SKM-1 (cell line): ENCODE measurements around the gene NMNAT2.

ENCODE experiments used
- DNase-seq: peaks from one replicate; lab custom pipeline; 2025; ENCODE audit not compliant: unreplicated experiment; lab: John Stamatoyannopoulos, UW

Gene NMNAT2

DNA sequence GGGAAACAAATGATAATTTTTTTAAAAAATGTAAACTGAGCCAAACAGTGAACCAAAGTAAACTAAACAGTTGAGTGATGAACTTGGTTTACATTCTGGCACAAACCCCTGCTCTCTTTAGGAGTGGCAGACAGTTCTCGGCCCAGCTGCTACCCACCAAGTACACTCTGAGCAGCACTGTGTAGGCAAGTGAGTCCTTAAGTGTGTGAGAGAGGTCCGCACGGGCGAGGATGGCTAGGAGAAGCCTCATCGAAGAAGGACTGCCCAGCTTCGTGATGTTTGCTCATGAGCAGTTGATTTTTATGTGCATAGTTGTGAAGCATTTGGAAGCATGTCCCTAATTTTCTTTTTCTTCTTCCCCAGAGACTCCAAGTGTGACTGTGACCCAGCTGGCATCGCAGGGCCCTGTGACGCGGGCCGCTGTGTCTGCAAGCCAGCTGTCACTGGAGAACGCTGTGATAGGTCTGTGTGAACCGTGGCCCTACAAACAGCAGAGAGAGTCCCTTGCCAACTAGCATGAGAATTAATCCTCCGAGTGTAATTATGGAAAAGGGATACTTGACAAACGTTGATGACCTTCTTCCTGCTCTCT, 200.1 kb downstream of the NMNAT2 start:
- no peak for DNase-seq

DNA sequence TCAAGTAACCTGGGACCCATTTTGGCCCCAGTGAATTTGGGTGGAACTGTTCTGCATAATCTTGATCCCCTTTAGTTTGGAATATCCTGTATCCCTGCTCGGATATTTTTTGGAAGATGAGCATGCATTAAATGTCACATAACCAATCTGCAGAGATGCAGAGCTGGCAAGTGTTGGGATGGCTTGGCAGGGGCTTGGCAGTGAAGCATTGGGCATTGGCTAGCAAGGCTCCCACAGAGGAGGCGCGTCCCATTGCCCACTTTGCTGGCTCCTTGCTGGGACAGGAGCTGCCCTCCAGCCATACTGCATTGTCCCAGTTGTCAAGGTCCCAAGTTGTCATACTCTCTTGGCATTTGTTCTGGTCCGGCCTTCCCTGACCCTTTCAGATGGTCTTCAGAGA, 202.2 kb downstream of the NMNAT2 start:
- no peak for DNase-seq

DNA sequence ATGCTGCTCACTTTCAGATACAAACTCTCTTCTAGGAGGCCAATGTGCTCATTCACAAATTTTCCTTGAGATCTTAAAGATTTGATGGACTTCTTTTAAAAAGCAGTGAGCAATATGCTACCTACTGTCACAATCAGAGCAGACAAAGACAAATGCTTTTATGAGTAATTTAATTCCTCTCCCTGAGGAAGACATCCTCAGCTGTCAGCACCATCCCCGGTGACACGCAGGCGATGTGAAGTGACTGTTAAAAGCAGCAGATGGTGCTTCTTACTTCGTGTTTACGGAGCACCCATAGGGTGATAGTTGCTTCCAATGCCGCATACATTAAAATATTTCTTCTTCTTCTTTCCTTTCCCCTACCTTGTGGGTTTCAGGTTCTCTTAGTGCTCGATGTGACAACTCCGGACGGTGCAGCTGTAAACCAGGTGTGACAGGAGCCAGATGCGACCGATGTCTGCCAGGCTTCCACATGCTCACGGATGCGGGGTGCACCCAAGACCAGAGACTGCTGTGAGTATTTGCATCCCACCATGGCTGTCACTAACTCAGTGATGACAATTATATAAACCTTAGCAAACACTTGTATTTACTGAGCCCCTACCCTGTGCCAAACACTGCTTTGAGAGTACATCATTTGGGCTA, 203.0 kb downstream of the NMNAT2 start:
- DNase-seq, result no peak

DNA sequence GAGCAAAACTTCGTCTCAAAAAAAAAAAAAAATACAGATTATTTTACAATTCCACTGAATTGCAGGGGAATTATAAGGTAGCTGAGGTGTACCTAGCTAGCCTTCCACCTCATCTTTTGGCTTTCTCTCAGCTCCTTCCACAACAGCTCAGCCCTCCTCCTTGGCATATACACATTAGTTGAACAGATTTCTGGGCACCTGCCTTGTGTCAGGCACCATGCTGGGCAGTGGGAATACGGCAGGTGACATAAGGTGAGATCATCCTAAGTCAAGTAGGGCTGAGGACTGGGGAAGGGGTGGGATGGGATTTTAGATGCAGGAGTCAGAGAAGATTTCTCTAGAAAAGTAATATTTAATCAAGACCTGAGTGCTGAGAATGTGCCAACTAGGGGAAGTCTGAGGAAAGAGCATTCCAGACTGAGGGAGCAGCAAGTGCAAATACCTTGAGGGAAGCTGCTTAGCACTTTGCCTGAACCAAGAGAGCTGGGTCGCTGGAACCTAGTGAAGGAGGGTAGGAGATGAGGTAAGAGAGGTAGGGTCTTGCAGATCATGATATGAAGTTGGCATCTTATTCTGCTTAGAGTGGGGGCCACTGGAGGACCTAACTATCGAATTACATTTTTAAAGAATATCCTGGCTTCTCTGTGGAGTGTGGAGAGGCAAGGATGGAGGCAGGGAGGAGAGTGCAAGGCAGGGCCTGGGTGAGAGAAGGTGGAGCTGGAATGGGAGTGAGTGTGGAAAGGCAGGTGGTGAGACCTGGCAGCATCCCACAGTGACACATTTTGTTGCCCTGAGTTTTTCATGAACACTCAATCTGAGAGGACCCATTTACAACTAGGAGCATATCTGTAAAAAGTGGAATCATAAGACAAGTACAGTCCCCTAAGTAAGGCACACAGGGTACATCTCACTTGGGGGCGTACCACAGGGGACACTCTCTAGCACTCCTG, 203.9 kb downstream of the NMNAT2 start:
- no peak for DNase-seq

DNA sequence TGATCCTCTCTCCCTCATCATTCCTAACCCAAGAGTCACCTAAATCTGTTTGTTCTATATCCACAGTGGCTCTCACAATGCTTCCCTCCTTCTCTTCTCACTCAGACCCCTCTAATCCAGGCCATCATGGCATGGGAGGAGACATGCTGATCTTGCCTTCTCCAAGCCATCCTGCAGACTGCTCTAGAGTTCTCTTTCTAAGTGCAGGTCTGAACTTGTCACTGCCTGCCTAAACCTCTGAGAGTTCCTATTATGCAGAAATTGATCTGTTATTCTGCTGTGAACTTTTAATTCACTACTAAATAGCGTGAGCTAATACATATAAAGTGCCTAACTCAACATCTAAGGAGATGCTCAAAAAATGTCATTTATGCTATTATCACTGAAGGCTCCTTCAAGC, 205.3 kb downstream of the NMNAT2 start:
- no peak for DNase-seq

DNA sequence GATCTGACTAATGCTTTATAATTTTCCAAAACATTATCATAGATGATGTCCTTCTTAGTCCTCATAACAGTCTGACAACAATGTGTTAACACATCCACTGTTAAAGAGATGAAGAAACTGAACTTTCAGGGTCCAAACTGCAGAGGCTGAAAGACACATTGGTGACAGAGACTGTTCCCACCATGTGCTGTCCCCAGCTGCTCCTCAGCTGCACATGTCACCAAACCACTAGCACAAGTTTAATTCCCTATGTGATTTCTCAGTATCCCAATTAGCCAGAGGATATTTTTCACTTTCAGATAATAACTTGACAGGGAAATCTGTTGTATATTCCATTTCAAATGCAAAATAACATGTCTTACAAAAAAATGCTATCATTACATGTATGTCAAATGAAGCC, 207.5 kb downstream of the NMNAT2 start:
- DNase-seq, result no peak

DNA sequence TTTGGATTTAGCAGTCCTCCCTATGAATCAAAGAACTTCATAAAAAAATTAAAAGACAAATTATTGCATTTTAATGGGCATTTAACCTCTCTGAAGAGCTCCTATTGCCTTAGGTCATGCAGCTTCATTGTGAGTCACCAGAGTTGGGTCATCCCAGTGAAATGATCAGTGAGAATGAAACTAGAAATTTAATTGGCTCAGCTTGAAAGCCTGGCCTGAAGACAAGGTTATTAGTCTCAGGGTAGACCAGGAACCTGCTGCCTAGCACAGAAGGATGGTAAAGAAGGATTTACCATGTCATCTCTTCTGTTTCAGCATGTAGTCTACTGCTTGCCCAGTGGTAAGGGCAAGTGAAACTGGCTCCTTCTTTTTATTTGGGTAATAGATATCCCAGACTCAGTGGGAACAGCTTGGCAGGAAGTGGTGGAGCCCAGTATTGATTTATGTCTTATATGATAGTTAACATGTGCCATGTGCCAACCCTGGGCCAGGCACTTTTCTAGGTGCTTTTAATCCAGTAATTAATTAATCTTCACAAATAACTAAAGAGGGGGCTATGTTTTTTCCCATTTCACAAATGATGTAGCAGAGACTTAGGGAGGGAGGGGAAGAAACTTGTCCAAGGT, 208.5 kb downstream of the NMNAT2 start:
- no peak for DNase-seq

DNA sequence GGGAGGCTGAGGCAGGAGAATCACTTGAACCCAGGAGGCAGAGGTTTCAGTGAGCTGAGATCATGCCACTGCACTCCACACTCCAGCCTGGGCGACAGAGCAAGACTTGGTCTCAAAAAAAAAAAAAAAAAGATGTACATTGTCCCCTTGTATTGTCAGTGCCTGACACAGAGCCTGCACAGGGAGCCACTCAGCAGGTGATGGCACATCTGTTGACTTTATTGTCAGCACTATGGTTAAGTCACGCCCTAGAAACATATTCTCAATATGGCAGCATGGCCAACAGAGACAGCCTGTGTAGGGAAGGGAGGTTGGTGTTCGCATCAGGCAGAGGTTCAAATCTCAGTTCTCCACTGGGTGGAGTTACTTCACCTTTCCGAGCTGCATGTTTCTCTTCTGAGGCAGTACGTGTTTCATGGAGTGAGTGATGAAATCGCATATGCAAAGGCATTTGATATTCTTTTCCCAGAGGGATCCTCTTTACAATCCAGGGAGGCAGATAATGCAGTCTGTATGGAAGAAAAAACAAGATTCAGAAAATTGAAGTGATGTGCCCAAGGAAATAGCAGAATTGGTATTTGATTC, 211.6 kb downstream of the NMNAT2 start:
- no peak for DNase-seq

DNA sequence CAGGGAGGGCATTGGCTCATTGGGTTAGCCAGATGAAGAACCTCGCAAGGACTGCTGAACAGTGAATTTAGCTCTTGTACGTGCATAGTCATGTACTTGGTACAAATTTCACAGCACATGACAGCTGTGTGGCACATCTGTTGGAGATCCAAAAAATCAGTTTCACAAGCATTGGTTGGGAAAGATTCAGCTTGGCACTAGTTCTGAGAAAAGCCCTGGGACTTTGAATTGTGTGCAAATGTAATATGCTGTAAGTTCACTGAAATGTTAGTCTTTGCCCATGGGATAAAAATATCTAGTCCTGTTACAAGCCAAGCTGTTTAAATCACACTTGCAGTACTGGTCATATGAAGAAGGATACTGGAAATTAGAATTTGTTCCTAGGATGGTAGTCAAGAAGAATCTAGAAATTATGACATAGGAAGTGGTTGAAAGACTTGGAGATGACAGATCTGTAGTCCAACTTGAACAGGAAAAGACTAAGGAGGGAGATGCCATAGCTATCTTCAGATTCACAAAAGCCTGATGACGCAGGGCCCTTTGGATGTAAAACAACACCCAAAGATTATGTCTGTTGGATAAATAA, 212.9 kb downstream of the NMNAT2 start:
- no peak for DNase-seq

DNA sequence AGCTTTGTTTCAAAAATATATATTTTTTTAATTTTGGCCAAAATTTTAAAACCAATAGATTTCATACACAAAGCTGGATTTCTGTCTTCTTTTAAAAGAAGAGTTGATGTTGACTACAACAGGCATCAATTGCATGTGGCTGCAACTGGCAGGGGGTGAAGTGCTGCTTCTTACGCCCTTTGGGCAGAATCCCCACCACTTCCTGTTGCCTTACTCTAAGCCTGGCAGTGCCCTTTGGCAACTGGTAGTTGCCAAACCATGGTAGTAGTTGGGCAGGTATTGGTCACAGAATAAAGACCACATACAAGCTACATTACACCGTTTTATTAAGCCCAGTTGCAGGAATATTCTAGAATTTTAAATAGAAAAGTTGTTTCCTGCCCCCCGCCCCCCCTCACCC, 215.1 kb downstream of the NMNAT2 start:
- no peak for DNase-seq

DNA sequence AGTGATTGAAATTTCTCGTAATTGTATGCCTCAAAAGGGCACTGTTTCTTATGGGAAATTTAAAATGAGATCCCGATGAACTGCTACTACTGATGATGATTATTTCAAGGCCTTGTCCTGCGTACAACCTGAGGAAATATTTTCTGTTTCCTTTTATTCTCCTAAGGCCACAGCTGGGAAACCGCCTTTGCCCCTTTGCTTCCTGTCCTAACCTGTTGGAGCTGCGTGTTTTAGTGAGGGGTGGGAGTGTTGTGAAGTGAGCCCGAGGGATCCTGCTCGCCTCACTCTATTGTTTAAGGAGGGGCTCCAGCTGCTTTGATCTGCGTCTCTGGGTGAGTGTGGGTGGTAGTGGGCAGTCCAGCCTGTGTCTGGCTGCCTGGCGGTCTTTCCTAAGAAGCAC, 217.7 kb downstream of the NMNAT2 start:
- no peak for DNase-seq

DNA sequence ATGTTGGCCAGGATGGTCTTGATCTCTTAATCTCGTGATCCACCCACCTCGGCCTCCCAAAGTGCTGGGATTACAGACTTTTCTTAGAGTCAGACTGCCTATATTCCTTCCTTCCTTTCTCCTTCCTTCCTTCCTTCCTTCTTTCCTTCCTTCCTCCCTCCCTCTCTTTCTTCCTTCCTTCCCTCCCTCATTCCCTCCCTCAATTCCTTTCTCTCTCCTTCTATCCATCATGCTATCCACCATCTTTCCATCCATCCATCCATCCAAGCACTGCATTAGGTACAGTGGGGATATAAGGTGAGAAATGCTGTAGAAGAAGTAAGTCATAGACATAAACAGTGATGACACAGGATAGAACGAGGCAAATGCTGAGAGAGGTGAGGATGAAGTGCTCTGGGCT, 218.9 kb downstream of the NMNAT2 start:
- no peak for DNase-seq

DNA sequence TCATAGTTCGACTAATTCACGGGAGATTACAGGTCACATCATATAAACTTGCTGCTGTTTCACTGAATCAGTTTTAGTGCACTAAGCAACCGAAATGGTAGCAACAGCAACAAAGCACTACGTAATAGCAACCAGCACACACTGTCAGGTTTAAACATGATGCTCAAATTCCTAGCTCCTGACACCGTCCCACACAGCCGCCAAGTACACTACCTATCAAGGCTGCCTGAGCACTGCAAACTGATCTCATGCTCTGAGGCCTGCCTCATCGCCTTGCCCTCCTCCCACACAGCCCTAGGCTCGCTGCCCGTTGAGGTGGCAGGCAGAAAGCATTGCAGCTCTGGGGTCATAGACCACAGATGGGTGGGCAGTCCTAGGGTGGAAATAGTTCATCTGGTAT, 219.7 kb downstream of the NMNAT2 start:
- no peak for DNase-seq
